Thymus (tissue), 11 donors: ENCODE measurements around the gene HAVCR1. TPM values are rescaled to one million over a fixed set of nuclear protein-coding genes. Genes with fewer than 3 reads are reported as not detected.

Experiments
- DNase-seq, 9 donors: peaks; one replicate each; pipeline ENCODE4 v3.0.0-alpha.2; 2013; ENCODE audit warnings: low spot score in 9 of 9, low read depth in 6 of 9, missing footprints in 1 of 9
- H3K27ac ChIP-seq, 2 donors: one replicate each; pipeline ENCODE4 v1.5.1; 2013; ENCODE audit warnings: control low read depth in 1 of 2, low read depth in 1 of 2, low read length in 1 of 2, mild to moderate bottlenecking in 1 of 2, moderate library complexity in 1 of 2
- H3K27me3 ChIP-seq, 2 donors: one replicate each; pipeline ENCODE4 v1.5.1; 2013; ENCODE audit warnings: low read length in 1 of 2; ENCODE audit not compliant: control insufficient read depth in 2 of 2, insufficient read depth in 1 of 2
- H3K36me3 ChIP-seq, 2 donors: one replicate each; pipeline ENCODE4 v1.5.1; 2013; ENCODE audit warnings: low read length in 1 of 2, mild to moderate bottlenecking in 1 of 2, moderate library complexity in 1 of 2; ENCODE audit not compliant: control insufficient read depth in 2 of 2, insufficient read depth in 2 of 2
- H3K4me1 ChIP-seq, 2 donors: one replicate each; pipeline ENCODE4 v1.5.1; 2013; ENCODE audit warnings: low read length in 2 of 2; ENCODE audit not compliant: control insufficient read depth in 2 of 2, insufficient read depth in 2 of 2
- H3K4me3 ChIP-seq, 2 donors: one replicate each; pipeline ENCODE4 v1.5.1; 2013; ENCODE audit warnings: low read length in 2 of 2, control low read depth in 1 of 2, mild to moderate bottlenecking in 1 of 2
- H3K9me3 ChIP-seq, 2 donors: one replicate each; pipeline ENCODE4 v1.5.1; 2013; ENCODE audit warnings: low read length in 1 of 2, mild to moderate bottlenecking in 1 of 2; ENCODE audit not compliant: control insufficient read depth in 2 of 2, insufficient read depth in 1 of 2
- polyA plus RNA-seq: library from polyadenylated mRNA; stranded (reverse); fragments of 200-250 nt; gene quantifications from one replicate; pipeline ENCODE4 v1.2.3, GENCODE V29; 2013
- total RNA-seq: library from RNA; stranded (reverse); fragments of 120-200 nt; gene quantifications from one replicate; pipeline ENCODE4 v1.2.4, GENCODE V29; 2013
- donor health status: healthy.

The HAVCR1 gene
- total and polyA plus RNA-seq, 2 donors: 0.07 to 0.14 TPM

DNA sequence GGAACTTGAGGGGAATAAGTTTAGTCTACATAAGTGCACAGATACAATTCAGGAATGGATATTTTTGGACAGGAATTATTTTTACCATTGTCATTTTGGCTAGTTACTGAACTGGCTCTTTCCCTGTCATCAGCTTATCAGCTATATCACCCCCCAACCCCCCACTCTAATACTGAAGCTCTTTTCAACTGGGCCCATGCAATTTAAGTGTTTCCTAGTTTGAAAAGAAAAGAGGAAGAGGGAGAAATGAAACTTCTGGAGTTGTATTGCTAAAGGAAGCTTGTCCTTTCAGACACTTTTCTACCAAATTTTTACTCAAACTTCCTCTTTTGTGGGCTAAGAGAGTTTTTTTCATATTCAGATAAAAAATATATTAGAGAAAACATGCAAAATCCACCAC, 77.4 kb downstream of the HAVCR1 start:
- Histone ChIP-seq H3K27me3 (no peaks in the 10 kb centered on the region), H3K27ac (no peak overlapping the region), H3K9me3 (no peaks in the 10 kb centered on the region), H3K4me1 (no peaks in the 10 kb centered on the region), H3K4me3 (no peak overlapping the region), H3K36me3 (no peaks in the 10 kb centered on the region)
- DNase-seq: no peak

Other genes starting within 250 kb of the HAVCR1 start
- gene PPP1R2B, start 208.8 kb downstream of the HAVCR1 start, total RNA-seq: 0.14 TPM
- 0.07 TPM for gene PPP1R2B, start 208.8 kb downstream of the HAVCR1 start, polyA plus RNA-seq
- 25.4 TPM for gene TIMD4, start 95.9 kb downstream of the HAVCR1 start, total RNA-seq
- gene TIMD4, start 95.9 kb downstream of the HAVCR1 start, polyA plus RNA-seq: 14.7 TPM
- gene HAVCR2, start 49.9 kb upstream of the HAVCR1 start, total RNA-seq: 14.5 TPM
- 21.5 TPM for gene HAVCR2, start 49.9 kb upstream of the HAVCR1 start, polyA plus RNA-seq
- gene MED7, start 83.7 kb upstream of the HAVCR1 start, total RNA-seq: 17.0 TPM
- gene MED7, start 83.7 kb upstream of the HAVCR1 start, polyA plus RNA-seq: 40.2 TPM
- gene GARIN3, start 107.1 kb upstream of the HAVCR1 start, total RNA-seq: not detected
- gene GARIN3, start 107.1 kb upstream of the HAVCR1 start, polyA plus RNA-seq: not detected
- gene ITK, start 121.7 kb upstream of the HAVCR1 start, total RNA-seq: 87.7 TPM
- 92.8 TPM for gene ITK, start 121.7 kb upstream of the HAVCR1 start, polyA plus RNA-seq
- 98.9 TPM for gene CYFIP2, start 207.0 kb upstream of the HAVCR1 start, total RNA-seq
- 102 TPM for gene CYFIP2, start 207.0 kb upstream of the HAVCR1 start, polyA plus RNA-seq